Choroid plexus epithelial cell (primary cell): ENCODE measurements around the gene LGALS7B.

ENCODE experiments used
- DNase-seq: peaks from one replicate; pipeline ENCODE4 v3.0.0-alpha.2; 2010; ENCODE audit warnings: low read depth
- H3K4me3 ChIP-seq: 2 replicates; pipeline ENCODE4 v1.5.1; 2011; ENCODE audit warnings: low read depth, mild to moderate bottlenecking, control low read depth, low read length, moderate library complexity
- CTCF ChIP-seq: conservative IDR thresholded peaks from 2 replicates; pipeline ENCODE4 v1.5.1; 2011; ENCODE audit warnings: low read depth, mild to moderate bottlenecking, control low read depth, inconsistent platforms, low read length, moderate library complexity

The LGALS7B gene

GRCh38 chr19:38836159-38836982, 47.4 kb downstream of the LGALS7B start:
- DNase-seq = no peak
- no peak for TF ChIP-seq CTCF
- no peak overlapping the region for H3K4me3 ChIP-seq

GRCh38 chr19:38836983-38837626, 48.1 kb downstream of the LGALS7B start:
- no peak for DNase-seq
- TF ChIP-seq CTCF = no peak
- no peak overlapping the region for H3K4me3 ChIP-seq

DNA sequence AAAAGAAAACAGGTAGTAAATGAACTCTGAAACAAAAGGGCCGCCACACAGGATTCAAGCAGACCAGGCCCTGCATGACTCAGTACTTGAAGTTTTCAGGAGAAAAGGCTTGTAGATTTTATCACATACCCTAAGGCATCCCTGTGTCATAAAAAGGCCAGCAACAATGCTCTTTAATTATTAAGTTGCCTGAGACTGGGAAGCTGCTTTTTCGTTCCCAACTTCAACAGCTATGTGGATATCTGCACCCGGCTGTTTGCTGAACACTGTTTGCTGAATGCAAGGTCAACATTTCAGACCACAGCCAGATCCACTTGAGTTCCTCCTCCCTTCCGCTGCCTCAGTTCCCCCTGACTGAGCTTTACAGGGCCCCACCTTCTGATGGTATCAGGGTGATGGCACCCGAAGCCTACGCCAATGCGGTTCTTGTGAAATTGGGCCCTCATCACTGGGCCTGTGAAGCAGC, 48.7 kb downstream of the LGALS7B start:
- no peak for TF ChIP-seq CTCF
- no peak for DNase-seq
- no peak overlapping the region for H3K4me3 ChIP-seq

GRCh38 chr19:38838208-38838985, 49.4 kb downstream of the LGALS7B start:
- no peak for TF ChIP-seq CTCF
- H3K4me3 ChIP-seq = no peak overlapping the region
- peak; percentile 26 for DNase-seq

DNA sequence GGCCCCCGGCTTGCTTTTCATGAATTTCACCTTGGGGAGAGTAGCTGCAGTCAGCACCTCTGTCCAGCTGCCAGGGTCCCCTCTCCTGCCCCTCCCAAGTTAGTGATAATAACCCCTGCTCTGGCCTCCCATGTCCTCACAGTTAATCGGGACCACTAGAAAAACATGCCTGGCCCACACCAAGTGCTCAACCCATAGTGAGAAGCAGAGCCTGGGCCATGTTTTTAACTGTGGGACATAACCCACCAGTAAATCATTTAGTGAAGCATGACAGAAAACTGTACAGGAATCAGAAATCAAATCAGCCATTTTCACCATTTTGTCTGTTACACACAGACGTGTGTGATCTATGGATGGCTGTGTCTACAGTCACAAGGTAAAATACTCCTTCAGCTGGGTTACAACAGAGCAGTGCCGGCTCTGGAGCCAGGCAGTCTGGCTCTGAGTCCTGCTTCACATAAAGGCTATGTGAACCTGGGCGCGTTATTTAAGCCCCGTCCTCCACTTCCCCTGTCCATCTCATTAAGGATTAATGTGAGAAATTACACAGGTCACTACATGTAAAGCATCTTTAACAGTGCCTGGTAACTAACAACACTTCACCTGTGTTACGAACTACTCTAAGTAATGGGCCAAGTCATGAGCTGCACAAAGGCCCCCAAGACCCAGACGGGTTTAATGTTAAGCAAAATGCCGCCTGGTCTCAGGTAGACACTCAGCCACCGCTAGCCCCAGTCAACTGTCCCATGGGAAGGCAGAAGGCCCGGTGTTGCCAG, 50.2 kb downstream of the LGALS7B start:
- no peak overlapping the region for H3K4me3 ChIP-seq
- no peak for DNase-seq
- TF ChIP-seq CTCF = no peak

DNA sequence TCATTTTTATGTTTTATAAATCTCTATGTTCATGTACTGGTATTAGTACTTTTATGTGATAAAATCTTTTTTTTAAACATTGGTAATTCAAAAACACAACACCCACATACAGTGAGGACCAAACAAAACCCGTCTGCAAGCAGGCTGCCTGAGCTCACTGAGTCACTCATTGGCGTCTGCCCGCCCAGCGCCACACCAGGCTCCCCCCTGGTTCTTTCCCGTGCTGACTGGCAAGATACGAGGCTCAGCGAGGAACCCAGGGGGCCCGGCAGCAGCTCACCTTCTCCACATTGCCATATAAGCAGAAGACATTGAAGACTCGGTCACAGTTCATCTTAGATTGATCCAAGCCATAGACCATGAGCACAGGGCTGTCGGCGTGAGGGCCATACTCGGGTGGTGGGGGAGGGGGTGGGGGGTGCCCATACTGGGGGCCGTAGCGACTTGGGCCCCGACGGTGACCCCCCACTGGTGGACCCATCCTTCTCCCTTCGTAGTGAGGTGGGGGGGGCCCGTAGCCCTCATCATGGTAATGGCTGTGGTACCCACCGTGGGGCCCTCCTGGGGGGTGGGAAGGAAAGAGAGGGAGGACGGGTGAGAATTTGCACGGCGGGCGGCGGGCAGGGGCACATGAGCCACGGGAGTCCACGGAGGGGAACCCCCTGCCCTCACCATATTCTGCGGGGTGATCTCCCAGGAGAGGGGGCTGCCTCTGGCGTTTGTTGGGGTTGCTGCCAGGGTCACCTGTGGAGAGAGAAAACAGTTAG, 51.0 kb downstream of the LGALS7B start:
- no peak for DNase-seq
- no peak for TF ChIP-seq CTCF
- no peak overlapping the region for H3K4me3 ChIP-seq
